HK-2 (cell line): Measurements from ENCODE around the gene OTUD5.
"Not testable (repeated sequence)": the region's sequence is repeated elsewhere in the genome, so short reads cannot be mapped to it uniquely, and the experiment has no call there.

ENCODE experiments used
- DNase-seq: peaks from one replicate; pipeline ENCODE4 v3.0.0-alpha.2; 2018; ENCODE audit not compliant: unreplicated experiment

Gene OTUD5, protein sequence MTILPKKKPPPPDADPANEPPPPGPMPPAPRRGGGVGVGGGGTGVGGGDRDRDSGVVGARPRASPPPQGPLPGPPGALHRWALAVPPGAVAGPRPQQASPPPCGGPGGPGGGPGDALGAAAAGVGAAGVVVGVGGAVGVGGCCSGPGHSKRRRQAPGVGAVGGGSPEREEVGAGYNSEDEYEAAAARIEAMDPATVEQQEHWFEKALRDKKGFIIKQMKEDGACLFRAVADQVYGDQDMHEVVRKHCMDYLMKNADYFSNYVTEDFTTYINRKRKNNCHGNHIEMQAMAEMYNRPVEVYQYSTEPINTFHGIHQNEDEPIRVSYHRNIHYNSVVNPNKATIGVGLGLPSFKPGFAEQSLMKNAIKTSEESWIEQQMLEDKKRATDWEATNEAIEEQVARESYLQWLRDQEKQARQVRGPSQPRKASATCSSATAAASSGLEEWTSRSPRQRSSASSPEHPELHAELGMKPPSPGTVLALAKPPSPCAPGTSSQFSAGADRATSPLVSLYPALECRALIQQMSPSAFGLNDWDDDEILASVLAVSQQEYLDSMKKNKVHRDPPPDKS

DNA sequence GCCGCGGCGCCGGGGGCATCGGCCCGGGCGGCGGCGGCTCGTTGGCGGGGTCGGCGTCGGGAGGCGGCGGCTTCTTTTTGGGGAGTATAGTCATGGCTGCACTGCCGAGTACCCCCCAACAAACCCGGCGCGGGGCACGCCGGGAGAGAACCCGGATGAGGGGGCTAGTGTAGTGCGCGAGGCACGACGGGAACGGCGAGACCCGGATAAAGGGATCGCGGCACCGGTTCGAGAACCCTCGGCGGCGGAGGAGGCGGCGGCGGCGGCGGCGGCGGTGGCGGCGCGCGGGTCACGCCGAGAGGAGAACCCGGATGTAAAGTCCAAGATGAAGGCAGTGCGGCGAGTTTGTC lies at the start of gene OTUD5:
OTUD5 (minus strand) TSS at position 131 of the 350 bp plus-strand sequence; CDS start at position 94, 37 bp downstream.
- no peak for DNase-seq

DNA sequence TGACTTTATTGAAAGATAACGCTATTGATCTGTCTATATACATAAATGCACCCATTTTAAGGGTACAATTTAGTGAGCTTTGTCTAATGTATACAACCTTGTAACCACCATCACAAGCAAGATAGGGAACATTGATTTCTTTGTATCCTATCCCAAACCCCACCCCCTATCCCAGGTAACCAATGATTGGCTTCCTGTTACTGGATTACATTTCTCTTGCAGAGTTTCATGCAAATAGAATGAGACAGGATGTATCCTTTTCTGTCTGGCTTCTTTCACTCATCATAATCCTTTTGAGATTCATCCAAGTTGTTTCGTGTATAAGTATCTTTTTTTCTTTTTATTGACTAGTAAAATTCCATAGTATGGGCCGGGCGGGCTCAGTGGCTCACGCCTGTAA lies 46.3 kb upstream of the OTUD5 start:
- no peak for DNase-seq

DNA sequence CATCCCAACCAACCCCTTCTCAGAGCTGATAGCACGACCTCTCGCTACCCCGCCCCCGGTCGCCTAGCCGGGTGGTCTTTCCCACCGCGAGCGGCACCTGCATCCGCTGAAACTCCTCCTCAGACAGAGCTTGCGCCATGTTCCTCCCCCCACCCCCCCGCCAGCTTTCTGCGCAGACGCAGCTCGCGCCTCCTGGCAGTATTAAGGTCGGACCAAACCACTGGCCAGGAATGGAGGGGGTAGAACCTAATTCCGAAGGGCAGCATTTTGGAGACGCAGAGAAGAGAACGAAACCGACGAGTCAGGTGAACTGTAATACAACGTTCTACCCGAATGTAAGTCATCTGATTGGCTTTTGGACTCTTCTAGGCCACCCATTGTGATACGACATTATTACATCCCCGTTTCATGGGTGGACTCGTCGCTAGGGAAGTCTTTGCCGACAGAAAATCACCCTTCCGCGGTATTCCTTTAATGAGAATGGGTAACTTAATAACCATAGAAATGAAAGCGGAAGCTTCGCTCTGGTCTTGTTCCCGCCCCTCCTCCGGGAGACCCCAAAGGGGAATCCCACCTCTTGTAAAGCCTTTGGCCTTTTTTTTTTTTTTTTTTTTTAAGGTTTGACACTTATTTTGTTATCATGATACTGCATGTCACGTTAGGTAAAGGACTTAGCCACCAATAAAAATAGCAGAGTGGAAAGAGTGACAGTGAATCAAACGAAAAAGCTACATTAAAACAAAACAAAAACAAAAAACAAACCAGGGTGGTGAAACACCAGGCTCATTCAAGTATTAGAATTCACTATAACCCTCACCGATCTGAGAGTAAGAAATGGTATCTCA lies 44.9 kb upstream of the OTUD5 start, which contains the start of gene GRIPAP1:
GRIPAP1 (minus strand) TSS at position 174 of the 845 bp plus-strand sequence; CDS start at position 139, 35 bp downstream.
- DNase-seq = peak; percentile 79

DNA sequence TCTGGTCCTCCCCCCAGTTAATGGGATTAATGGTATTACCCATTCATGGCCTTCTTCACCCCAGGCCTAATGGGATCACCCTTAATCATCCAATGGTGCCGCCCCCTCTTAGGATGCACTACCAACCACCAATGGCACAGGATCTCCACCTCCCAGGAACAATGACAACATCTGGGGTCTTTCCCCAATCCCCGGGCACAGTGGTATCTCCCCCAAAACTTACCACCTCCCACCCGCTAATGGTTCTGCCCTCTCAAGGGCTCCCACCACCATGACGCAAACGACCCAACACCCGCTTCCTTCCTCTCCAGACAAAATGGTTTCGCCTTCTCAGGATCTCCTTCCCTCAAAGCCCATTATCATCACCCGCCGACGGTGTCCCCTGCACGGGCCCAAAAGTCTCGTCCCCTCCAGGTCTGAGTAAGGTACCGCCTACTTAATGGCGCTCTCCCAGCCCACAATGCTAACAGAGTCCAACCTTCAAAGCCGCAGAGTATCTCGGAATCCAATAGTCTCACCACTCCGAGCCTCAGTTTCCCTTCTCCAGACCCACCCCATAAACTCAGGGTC lies 44.2 kb upstream of the OTUD5 start:
- DNase-seq = peak; percentile 35

DNA sequence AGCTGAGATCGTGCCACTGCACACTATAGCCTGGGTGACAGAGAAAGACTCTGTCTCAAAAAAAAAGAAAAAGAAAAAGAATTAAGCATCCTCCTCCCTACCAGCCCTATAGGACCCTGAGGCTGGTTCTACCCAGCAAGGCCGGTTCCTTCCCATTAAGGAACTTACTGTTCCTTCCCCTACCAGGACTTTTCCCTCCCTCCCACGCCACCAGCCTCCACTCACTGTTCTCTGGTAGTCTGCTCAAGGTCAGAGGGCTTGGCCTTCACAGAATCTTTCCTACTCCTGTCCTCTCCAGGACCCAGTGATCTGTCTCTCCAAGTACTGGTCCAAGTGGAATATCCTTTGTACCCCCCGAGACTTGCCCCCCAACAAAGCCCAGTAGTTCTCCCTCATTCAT lies 43.2 kb upstream of the OTUD5 start:
- no peak for DNase-seq

DNA sequence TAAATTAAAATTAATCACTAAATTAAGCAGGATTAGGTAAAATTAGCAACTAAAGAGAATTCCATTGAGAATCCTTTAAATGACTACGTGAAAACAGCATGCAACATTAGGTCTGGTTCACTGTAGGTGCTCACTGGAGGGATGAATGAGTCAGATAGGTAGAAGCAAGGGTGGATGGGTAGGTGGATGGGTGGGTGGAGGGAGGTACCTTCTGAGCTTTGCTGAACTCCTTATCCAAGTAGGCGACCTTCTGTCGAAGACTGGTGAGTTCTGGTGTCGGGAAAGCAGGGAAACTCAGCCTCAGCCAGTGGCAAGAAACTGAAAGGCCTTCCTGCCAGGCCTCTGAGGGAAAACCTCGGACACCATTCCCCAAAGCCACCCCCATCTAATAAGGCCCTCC lies 41.6 kb upstream of the OTUD5 start:
- DNase-seq = no peak

DNA sequence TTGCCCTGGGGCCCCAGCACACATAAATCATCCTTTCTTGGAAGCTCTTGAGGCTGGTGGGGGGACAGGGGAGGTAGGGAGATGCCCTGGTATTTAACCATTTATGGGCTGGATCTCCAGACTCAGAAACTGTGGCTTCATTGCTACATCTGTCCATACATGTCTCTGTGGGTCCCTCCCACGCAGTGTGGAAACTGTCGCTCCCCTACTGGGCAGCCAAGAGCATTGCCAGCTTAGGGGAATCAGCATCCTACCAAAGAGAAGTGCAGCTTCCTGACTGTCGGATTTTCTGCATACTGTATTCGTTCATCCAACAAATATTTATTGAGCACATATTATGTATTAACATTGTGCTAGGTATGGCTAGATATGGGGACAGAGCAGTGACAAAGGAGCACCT lies 41.0 kb upstream of the OTUD5 start:
- no peak for DNase-seq

DNA sequence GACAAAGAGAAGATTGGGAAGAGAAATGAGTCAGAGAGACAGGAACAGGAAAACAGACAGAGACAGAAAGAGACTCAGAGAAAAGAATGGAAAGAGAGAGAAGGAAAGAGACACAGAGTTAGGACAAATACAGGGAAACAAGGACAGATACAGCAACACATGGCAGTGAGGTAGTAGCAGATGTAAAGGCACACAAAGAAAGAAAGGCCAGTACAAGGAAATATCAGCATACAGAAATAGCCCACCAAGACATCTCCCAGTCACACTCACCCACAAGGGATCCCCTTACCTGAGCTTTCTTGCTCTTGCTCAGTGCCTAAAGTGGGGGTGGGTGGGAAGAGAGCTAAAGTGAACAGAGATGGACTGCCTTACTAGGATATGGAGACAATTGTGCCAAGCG lies 40.5 kb upstream of the OTUD5 start:
- no peak for DNase-seq

DNA sequence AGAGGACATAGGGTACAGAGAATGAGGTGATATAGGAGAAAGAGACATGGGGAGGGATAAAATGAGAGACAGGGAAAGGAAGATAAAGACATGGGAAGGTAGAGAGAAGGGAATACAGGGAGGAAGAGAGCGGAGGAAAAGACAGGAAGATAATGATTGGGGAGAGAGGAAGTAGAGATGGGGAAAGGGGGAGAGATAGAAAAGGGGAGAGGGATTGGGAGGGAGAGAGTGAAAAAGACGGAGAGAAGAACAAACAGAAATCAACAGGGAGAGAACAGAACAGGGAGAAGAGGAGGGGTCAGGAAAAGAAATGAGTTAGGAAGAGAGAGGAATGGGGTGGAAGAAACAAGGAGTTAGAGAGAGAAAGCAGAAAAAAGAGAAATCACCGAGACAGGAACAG lies 40.0 kb upstream of the OTUD5 start:
- DNase-seq = no peak

DNA sequence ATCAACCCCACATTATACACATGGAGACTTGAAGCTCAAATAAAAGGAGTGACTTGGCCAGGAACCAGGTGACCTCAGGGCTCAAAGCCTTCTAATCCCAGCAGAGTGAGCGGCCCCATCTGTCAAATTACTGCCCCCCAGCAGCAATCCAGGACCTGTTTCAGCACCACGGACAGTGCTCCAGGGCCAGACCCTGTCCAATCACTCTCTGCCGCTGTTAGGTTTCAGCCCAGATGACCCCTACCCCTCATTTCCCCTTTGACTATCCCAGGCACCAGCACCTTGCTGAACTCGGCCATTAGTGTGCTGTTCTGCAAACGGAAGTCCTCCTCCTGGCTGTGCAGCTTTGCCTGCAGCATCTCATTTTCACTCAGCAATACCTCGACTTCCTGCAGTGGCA lies 39.6 kb upstream of the OTUD5 start:
- no peak for DNase-seq

DNA sequence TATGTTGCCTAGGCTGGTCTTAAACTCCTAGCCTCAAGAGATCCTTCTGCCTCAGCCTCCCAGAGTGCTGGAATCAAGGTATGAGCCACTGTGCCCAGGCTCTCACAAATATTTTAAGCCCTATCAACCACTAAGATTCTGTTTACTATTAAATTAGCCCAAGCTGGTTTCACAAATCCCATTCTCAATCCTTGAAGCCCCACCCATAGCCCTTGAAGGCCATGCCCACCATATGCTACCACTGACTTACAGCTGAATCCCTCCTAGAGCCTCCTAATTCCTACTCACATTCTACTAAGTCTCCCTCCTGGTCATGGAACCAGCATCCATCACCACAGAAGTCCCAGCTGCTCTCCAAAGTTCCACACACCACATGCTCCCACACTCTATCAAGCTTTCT lies 34.9 kb upstream of the OTUD5 start:
- DNase-seq = no peak

DNA sequence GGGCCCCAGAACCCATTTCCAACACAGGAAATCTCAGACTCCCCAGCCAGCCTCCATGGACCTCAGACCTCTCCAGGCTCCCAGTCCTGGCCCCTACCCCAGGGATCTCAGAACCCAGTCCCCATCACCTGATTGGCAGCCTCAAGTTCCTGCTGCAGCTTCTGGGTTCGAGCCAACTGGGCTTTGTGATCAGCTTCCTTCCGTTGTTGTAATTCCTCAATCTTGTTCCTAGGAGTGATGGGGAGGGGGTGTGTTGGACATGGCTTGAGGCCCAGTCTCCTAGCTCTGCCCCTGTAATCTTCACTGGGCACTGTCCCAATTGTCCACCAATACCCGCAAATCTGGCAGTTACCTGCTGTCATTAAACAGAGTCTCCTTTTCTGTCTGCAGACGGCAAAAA lies 32.1 kb upstream of the OTUD5 start:
- no peak for DNase-seq

DNA sequence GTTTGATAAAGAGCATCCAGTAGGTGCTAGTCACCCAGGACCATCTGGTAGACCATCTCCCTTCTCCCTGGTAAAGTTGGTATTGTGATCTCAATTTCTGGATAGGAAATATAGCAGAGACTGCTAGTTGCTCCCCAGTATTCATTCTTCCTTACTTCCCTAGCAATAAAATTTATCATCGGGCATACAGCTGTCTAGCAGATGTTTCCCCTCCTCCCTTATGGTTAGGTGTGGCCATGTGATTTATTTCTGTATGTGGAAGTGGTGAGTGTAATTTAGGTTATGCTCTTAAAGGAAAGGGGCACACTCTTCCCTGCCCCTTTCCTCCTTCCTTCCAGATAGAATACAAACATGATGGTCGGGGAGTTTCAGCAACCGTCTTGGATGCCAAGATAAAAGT lies 26.5 kb upstream of the OTUD5 start:
- no peak for DNase-seq

DNA sequence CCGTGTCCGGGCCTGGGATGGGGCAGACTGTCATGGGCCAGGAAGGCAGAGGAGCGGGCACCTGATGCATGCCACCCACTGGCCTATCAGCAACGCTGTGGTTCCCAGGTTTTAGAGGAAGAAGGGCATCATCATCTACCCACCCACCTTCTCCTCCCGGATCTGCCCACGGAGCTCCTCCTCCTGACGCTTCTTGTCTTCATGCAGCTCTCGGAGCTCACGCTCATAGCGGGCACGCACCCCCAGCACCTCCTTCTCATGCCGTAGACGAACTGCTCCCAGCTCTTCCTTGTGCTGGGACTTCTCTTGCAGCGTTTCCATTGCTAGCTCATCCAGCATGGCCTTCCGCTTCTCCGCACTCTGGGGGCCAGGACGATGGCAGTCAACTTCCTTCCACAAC lies 25.7 kb upstream of the OTUD5 start:
- no peak for DNase-seq

DNA sequence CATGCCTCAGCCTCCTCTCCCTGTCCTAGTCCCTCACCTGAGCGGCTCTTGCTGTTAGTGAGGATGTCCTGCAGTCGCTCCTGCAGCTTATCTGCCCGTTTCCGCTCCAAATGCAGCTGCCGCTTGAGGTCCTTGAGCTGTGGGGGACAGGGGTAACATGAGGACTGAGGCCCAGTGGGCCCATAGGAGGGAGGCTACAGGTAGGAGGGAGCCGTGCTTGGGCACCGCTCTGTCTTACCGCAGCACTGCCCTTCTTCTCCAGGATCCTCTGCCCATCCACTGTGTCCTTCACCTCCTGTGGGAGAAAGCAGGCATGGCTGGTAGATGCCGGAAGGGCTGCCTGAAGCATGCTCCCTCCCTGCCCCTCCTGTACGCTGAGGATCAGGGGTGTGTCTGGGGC lies 23.8 kb upstream of the OTUD5 start:
- no peak for DNase-seq

DNA sequence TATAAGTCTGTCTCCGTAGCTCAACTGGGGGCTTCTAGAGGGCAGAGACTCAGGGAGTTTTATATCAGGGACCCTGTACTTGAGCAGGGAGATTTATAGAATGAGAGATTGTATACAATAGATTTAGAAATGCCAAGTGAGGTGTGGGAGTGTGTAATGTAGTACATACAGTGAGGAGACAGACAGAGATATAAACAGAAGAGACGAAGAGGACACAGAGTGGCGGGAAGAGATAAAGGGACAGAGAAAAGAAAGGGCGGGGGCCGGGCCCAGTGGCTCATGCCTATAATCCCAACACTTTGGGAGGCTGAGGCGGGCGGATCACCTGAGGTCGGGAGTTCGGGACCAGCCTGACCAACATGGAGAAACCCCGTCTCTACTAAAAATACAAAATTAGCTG lies 22.9 kb upstream of the OTUD5 start:
- DNase-seq = not testable (repeated sequence)

DNA sequence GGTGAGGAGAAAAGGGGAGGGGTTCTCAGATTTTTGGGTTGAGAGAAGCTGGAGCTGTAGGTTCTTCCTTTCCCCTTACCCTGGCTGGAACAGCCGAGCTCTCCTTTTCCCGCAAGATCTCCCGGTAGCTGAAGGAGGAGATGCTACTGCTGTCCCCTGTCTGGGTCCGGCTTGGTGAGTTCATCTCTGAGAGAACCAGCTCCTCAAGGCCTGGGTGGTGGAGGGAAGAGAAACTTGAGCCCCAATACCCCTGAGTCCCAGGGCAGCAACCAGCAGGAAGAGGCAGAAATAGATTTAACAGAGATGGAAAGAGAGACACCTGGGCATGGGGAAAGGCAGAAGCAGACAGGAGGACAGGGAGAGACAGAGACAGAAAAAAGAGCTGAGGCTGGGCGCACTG lies 20.8 kb upstream of the OTUD5 start:
- no peak for DNase-seq

DNA sequence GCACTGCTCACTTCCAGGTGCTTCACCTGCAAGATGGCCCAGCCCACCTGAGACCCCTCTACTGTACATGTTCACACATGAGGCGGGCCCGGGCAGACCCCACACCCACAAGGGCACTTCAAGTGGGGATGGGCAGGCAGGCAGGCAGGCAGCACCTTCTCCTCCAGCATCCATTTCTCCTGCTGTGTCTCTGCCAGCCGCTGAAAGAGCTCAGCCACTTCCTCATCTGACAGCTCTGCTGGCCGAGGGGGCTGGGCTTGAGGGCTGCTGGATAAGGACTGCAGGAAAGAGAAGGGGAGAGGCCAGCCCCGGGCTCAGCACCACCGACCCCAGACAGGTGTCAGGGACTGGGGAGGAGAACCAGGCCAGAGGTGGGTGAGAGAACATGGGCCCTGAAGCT lies 18.7 kb upstream of the OTUD5 start:
- DNase-seq = no peak

DNA sequence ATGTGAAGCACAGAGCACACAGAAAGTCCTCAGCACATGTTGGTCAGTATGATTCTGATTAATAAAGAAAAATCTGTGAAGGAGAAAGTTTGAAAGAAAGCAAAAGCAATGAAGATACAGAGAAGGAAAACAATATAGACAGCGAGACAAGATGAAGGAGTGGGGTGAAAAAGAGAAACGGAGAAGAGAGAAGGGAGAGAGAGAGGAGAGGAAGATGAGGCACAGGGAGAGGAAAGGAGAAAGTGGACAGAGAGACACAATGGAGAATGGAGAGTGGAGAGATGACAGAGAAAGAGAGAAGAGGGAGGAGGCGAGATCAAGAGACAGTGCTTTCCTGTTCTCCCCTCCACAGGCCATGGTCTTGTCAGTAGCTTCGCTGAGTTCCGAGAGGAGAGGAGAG lies 18.1 kb upstream of the OTUD5 start:
- no peak for DNase-seq

DNA sequence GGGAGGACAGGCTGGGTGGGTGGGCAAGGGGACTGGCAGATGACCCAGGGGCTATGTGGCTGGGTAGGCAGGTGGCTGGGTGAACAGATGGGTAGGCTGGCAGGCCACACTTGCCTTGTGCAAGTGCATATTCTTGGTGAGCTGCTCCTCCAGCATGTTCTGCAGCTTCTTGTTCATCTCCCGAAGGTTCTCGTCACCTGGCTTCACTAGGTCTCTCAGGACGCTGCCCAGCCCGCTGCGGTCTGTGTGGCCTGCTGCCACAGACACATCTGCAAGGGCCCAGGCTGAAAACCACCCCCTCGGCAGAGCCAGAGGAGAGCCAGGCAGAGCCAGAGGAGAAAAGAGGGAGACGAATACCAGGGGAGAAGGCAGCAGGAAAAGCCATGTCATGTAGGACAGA lies 17.6 kb upstream of the OTUD5 start:
- DNase-seq = no peak

DNA sequence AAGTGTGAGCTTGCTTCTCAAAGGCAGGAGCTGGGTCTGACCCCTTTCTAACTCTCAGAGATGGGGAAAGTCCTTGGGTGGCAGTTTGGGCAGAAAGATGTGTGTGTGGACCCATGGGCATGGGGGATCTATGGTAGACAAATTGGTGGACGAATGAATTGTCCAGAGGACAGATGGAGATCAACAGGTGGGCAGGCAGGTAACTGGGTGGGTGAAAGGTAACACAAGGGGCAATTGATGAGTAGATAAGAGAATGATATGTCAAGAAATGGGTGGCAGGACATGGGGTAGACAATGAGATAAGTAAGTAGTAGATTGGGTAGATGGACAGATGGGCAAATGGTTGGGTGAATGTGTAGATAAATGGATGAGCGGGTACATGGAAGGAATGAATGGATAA lies 17.2 kb upstream of the OTUD5 start:
- no peak for DNase-seq

DNA sequence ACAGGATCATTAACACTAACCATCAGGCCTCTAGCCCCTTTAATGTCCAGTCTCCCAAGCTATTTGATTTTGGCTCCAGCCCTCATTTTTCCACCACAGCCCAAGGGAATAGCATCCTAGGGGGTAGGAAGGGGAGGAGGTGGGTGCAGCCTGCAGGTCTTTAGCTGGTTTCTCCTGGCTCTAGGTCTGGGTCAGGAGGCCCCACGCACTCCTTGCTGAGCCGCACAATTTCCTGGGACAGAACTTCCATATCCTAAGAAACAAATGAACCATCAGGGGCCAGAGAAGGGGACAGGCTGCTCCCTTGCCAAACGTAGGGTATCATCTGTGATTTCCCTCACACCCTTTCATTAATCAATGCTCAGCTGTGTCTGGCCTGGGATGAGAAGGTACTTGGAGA lies 16.6 kb upstream of the OTUD5 start:
- no peak for DNase-seq
